Stimulated activated CD8-positive, alpha-beta memory T cell treated with anti-CD3 and anti-CD28 coated beads, Interleukin-4, amount 100 ng/mL, for 1 hour (primary cell): ENCODE data around the gene FKBP2.

Source experiments
- DNase-seq, 2 donors: peaks; one replicate each; pipeline ENCODE4 v3.0.0-alpha.2; 2020; ENCODE audit warnings: low read depth in 2 of 2, low spot score in 1 of 2

Gene FKBP2

GRCh38 chr11:64284048-64284961 lies 43.4 kb downstream of the FKBP2 start, which contains the start of gene BAD:
TSS of gene BAD (minus strand) at chr11:64284665. CDS start at chr11:64284368, 297 bp downstream.
- peak; percentile 82 to 88 for DNase-seq

- peak; percentile 79 to 84 for DNase-seq
These were observed 44.3 kb downstream of the FKBP2 start, which contains the start of gene GPR137 for GRCh38 chr11:64284962-64285884. TSS of gene GPR137 (plus strand) at chr11:64285848. CDS start at chr11:64286525, 677 bp downstream.

GRCh38 chr11:64285885-64286800 lies 45.2 kb downstream of the FKBP2 start:
- DNase-seq: no peak

GRCh38 chr11:64286801-64287159 lies 45.9 kb downstream of the FKBP2 start:
- DNase-seq: no peak

GRCh38 chr11:64287676-64288352 lies 46.9 kb downstream of the FKBP2 start:
- DNase-seq: no peak

- DNase-seq: no peak
These were observed 47.5 kb downstream of the FKBP2 start for GRCh38 chr11:64288353-64288750.

- no peak for DNase-seq
These were observed 48.2 kb downstream of the FKBP2 start for GRCh38 chr11:64289002-64289564.

- DNase-seq: no peak
These were observed 49.7 kb downstream of the FKBP2 start for GRCh38 chr11:64290352-64291261.

GRCh38 chr11:64291262-64291751 lies 50.4 kb downstream of the FKBP2 start, which contains the start of gene KCNK4:
TSS of gene KCNK4 (plus strand) at chr11:64291302. CDS start at chr11:64293019, 1,717 bp downstream.
- no peak for DNase-seq

- DNase-seq: no peak
These were observed 51.0 kb downstream of the FKBP2 start for GRCh38 chr11:64291752-64292459.

- no peak for DNase-seq
These were observed 51.8 kb downstream of the FKBP2 start for GRCh38 chr11:64292460-64293254.
